Vagina (tissue), 2 donors: ENCODE data around the gene ZIC4. TPM values are rescaled to one million over a fixed set of nuclear protein-coding genes. Genes with fewer than 3 reads are reported as not detected.

Experiments
- DNase-seq, 2 donors: peaks; one replicate each; pipeline ENCODE4 v3.0.0-alpha.2; 2017; ENCODE audit errors: extremely low spot score in 2 of 2
- H3K27ac ChIP-seq: fragments of 200-600 bp; sonication (generic); one replicate; pipeline ENCODE4 v1.5.1; 2019
- H3K27me3 ChIP-seq: fragments of 200-600 bp; sonication (generic); one replicate; pipeline ENCODE4 v1.5.1; 2019
- H3K36me3 ChIP-seq, 2 donors: fragments of 200-600 bp; sonication (generic); one replicate each; pipeline ENCODE4 v1.5.1; 2017 to 2019
- H3K4me1 ChIP-seq: fragments of 200-600 bp; sonication (generic); one replicate; pipeline ENCODE4 v1.5.1; 2019
- H3K4me3 ChIP-seq, 2 donors: fragments of 200-600 bp; sonication (generic); 1 replicate in 1 of 2; 2 replicates in 1 of 2; pipeline ENCODE4 v1.5.1; 2016 to 2019
- H3K9me3 ChIP-seq: fragments of 200-600 bp; sonication (generic); one replicate; pipeline ENCODE4 v1.5.1; 2019
- CTCF ChIP-seq, 3 experiments: fragments of 450-650 bp in 2 of 3; fragments of 200-600 bp in 1 of 3; sonication (generic) in 1 of 3; IDR thresholded peaks; one replicate each; pipeline ENCODE4 v1.5.1; 2017 to 2019; ENCODE audit warnings: antibody characterized with exemption in 3 of 3, mild to moderate bottlenecking in 2 of 3, moderate library complexity in 2 of 3
- POLR2A ChIP-seq, 2 donors: fragments of 450-650 bp; IDR thresholded peaks; one replicate each; pipeline ENCODE4 v1.6.1; 2017; ENCODE audit warnings: antibody characterized with exemption in 2 of 2, mild to moderate bottlenecking in 2 of 2, moderate library complexity in 2 of 2
- POLR2AphosphoS5 ChIP-seq, 2 donors: sonication (generic); formaldehyde crosslinking; IDR thresholded peaks; one replicate each; pipeline ENCODE4 v1.9.0; 2017; ENCODE audit warnings: antibody characterized with exemption in 2 of 2, mild to moderate bottlenecking in 2 of 2, low read depth in 1 of 2; ENCODE audit not compliant: insufficient read depth in 1 of 2
- intact Hi-C: fragments of 100-400 bp; cut with DNase I; formaldehyde crosslinking; loops from one replicate; pipeline ENCODE4 v1.15.1; 2023
- total RNA-seq: library from RNA; depleted of rRNA; stranded (reverse); fragments of >200 nt; gene quantifications from one replicate; pipeline ENCODE4 v1.2.3, GENCODE V29; 2016

Gene ZIC4
- total RNA-seq, 1 donor from 2014 or later = not detected

- intact Hi-C loops = no loop called here
- no peak for TF ChIP-seq CTCF (IDR thresholded peaks at IDR 0.05)
- no peak for TF ChIP-seq POLR2A (IDR thresholded peaks at IDR 0.05)
- TF ChIP-seq POLR2AphosphoS5 (IDR thresholded peaks at IDR 0.05; ENCODE audit: insufficient read depth in 1 of 2, low read depth in 1 of 2) = no peak
- Histone ChIP-seq H3K4me1 (peaks cover 38% of the 10 kb centered on the region), H3K36me3 (no peaks in the 10 kb centered on the region), H3K27ac (no peak overlapping the region), H3K9me3 (no peaks in the 10 kb centered on the region), H3K27me3 (peaks cover 39% of the 10 kb centered on the region), H3K4me3 (peak overlapping the region; percentile 9 to 37)
- peak in 1 of 2 donors; percentile 52 for DNase-seq
Observed at GRCh38 chr3:147393943-147394883, 12.1 kb downstream of the ZIC4 start.

- peaks cover 38% of the 10 kb centered on the region for H3K4me1 ChIP-seq
- no peak overlapping the region for H3K27ac ChIP-seq
- H3K9me3 ChIP-seq = no peaks in the 10 kb centered on the region
- DNase-seq = peak in 1 of 2 donors; percentile 64
- intact Hi-C loops = no loop called here
- H3K4me3 ChIP-seq = peak overlapping the region; percentile 9 to 37
- TF ChIP-seq POLR2AphosphoS5 (IDR thresholded peaks at IDR 0.05; ENCODE audit: insufficient read depth in 1 of 2, low read depth in 1 of 2) (no peak), POLR2A (IDR thresholded peaks at IDR 0.05) (no peak), CTCF (IDR thresholded peaks at IDR 0.05) (no peak)
- H3K36me3 ChIP-seq = no peaks in the 10 kb centered on the region
- H3K27me3 ChIP-seq = peaks cover 39% of the 10 kb centered on the region
Observed at GRCh38 chr3:147393261-147393942, 12.9 kb downstream of the ZIC4 start.

GRCh38 chr3:147392625-147392946, 13.8 kb downstream of the ZIC4 start:
- H3K9me3 ChIP-seq = no peaks in the 10 kb centered on the region
- H3K27me3 ChIP-seq = peaks cover 39% of the 10 kb centered on the region
- H3K4me1 ChIP-seq = peaks cover 38% of the 10 kb centered on the region
- DNase-seq = peak in 1 of 2 donors; percentile 65
- intact Hi-C loops = no loop called here
- peak overlapping the region in 1 of 2 donors; percentile 21 for H3K4me3 ChIP-seq
- TF ChIP-seq CTCF (IDR thresholded peaks at IDR 0.05) (no peak), POLR2A (IDR thresholded peaks at IDR 0.05) (no peak), POLR2AphosphoS5 (IDR thresholded peaks at IDR 0.05; ENCODE audit: insufficient read depth in 1 of 2, low read depth in 1 of 2) (no peak)
- H3K36me3 ChIP-seq = no peaks in the 10 kb centered on the region
- no peak overlapping the region for H3K27ac ChIP-seq

GRCh38 chr3:147391781-147392624, 14.3 kb downstream of the ZIC4 start:
- Histone ChIP-seq H3K36me3 (no peaks in the 10 kb centered on the region), H3K4me3 (peak overlapping the region in 1 of 2 donors; percentile 21), H3K4me1 (peaks cover 36% of the 10 kb centered on the region), H3K9me3 (no peaks in the 10 kb centered on the region), H3K27ac (no peak overlapping the region), H3K27me3 (peaks cover 37% of the 10 kb centered on the region)
- TF ChIP-seq CTCF (IDR thresholded peaks at IDR 0.05) (no peak), POLR2A (IDR thresholded peaks at IDR 0.05) (no peak), POLR2AphosphoS5 (IDR thresholded peaks at IDR 0.05; ENCODE audit: insufficient read depth in 1 of 2, low read depth in 1 of 2) (no peak)
- peak in 1 of 2 donors; percentile 78 for DNase-seq
- intact Hi-C loops = no loop called here
